HG02763 (cell line): ENCODE data around the gene LIAS.
A peak's percentile ranks its signal among the peaks of the same experiment; 100 is the strongest.

Source experiments
- ATAC-seq: cut with Tn5 transposase; IDR thresholded peaks from one replicate; pipeline ENCODE4 v1.9.1; 2021; ENCODE audit warnings: mild to moderate bottlenecking, moderate library complexity; ENCODE audit not compliant: unreplicated experiment

The LIAS gene

DNA sequence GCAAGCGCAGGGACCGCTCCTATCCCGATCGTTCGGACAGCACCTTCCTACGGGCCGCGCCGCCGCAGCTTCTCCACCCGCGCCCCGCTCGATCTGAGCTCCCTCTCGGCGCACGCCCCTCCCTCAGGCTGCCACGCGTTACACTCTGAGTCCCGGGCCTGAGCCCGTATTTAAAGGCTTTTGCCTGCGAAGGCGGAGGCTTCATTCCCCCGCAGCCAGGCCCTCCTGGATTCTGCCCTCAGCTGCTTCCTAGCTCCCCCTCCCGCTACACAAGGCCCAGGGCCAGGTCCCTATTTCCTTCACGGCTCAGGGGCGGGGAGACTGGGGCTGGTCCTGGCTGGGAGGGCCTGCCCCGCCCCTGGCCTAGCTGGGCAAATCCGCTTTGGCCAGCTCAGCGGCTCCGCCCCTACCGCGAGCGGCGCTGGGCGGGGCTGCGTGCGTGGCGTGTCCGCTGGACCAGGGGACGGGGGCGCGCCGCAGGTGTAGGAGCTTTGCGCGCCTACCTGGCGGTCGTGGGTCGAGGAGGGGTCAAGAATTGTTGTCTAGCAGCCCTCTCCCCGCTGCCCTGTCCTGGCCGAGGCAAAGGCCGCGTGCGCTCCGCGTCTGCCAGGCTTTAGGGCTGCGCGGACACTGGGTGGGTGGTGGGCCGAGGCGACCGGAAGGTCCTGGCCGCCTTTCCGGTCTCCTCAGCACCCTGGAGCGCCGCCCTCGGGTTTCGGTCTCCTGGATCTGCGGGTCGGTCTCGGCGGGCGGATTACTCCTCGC, 68.6 kb downstream of the LIAS start, which contains the start of gene UGDH:
Gene UGDH (minus strand): TSS at position 144 of the 765 bp plus-strand sequence. CDS start 5,927 bp downstream, outside the sequence.
- peak; percentile 96 for ATAC-seq

DNA sequence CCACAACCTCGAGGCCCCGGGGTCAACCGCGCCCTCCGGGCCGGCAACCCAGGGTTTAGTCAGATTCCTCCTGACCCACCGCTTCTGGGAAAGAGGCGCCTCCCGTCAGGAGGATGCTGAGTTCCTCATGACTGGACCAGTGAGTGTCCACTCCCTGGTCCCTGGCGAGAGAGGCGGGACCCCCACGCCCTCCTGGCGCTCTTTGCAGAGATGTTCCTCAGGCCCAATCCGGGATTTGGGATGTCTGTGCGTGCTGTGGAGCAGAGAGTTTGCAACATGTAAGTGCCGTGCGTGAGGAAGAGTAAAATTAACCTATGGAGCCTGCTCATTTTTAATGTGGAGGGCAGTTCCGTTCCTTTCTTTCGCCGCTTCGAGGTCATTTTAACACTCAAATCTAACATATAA, 69.2 kb downstream of the LIAS start:
- ATAC-seq, result no peak
